ENCODE results near the gene ETV1.
"Not testable (repeated sequence)": the region's sequence is repeated elsewhere in the genome, so short reads cannot be mapped to it uniquely, and the experiment has no call there.

ETV1 gene

GRCh38 chr7:13920053-13920697 lies 69.3 kb downstream of the ETV1 start:
- DNase-seq, result peak; percentile 76

GRCh38 chr7:13918333-13918732 lies 71.1 kb downstream of the ETV1 start:
- DNase-seq, result not testable (repeated sequence)

GRCh38 chr7:13917103-13917502 lies 72.4 kb downstream of the ETV1 start:
- DNase-seq, result not testable (repeated sequence)

GRCh38 chr7:13915891-13916290 lies 73.6 kb downstream of the ETV1 start:
- DNase-seq, result no peak

GRCh38 chr7:13912715-13913278 lies 76.7 kb downstream of the ETV1 start:
- DNase-seq, result no peak

- no peak for DNase-seq
These were observed 77.6 kb downstream of the ETV1 start for GRCh38 chr7:13911909-13912308.

GRCh38 chr7:13910805-13911551 lies 78.5 kb downstream of the ETV1 start:
- no peak for DNase-seq

- no peak for DNase-seq
These were observed 80.6 kb downstream of the ETV1 start for GRCh38 chr7:13908667-13909397.

- no peak for DNase-seq
These were observed 81.6 kb downstream of the ETV1 start for GRCh38 chr7:13907831-13908230.

GRCh38 chr7:13904689-13905088 lies 84.8 kb downstream of the ETV1 start:
- DNase-seq, result no peak

GRCh38 chr7:13904007-13904406 lies 85.5 kb downstream of the ETV1 start:
- DNase-seq, result no peak

GRCh38 chr7:13901577-13901976 lies 87.9 kb downstream of the ETV1 start:
- DNase-seq, result no peak

- no peak for DNase-seq
These were observed 90.4 kb downstream of the ETV1 start for GRCh38 chr7:13898957-13899670.

- no peak for DNase-seq
These were observed 91.6 kb downstream of the ETV1 start for GRCh38 chr7:13897819-13898218.

- DNase-seq, result no peak
These were observed 94.5 kb downstream of the ETV1 start for GRCh38 chr7:13894954-13895353.

GRCh38 chr7:13894377-13894776 lies 95.1 kb downstream of the ETV1 start:
- DNase-seq, result no peak

- no peak for DNase-seq
These were observed 98.7 kb downstream of the ETV1 start for GRCh38 chr7:13890793-13891192.

GRCh38 chr7:13886356-13886755 lies 103.1 kb downstream of the ETV1 start:
- DNase-seq, result no peak

GRCh38 chr7:13882051-13882450 lies 107.4 kb downstream of the ETV1 start:
- DNase-seq, result no peak

- DNase-seq, result no peak
These were observed 108.7 kb downstream of the ETV1 start for GRCh38 chr7:13880789-13881188.

GRCh38 chr7:13879994-13880686 lies 109.3 kb downstream of the ETV1 start:
- no peak for DNase-seq

- no peak for DNase-seq
These were observed 110.3 kb downstream of the ETV1 start for GRCh38 chr7:13879143-13879542.

All from NCI-H1092 (cell line).